ENCODE results near the gene TMEM101. TPM values are rescaled to one million over a fixed set of nuclear protein-coding genes. Genes with fewer than 3 reads are reported as not detected.

The TMEM101 gene
- total and polyA plus RNA-seq, 2 of the 8 experiments (the other 6 are each of a cell fraction or from before 2014, with no cell fraction given) = 16.1 to 44.7 TPM

DNA sequence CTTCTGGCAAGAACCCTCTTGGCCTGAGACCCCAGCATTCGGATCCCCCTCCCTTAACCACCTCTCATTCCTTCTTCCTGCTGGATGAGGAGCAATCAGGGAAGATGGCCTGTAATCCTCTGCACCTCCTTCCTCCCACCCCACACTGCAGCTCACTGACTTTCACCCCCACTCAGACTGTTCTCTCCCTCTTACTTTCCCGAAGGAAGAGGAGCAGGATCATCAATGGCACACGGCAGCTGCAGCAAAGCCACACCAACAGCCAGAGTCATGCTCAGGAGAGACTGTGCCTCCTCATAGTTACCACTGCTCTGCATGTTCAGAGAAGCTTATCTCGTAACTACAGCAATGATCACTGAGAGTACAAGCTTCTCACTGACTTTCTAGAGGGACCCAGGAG lies 10.1 kb upstream of the TMEM101 start:
- no peaks in the 10 kb centered on the region for H3K79me2 ChIP-seq (ENCODE audit: control insufficient read depth in 1 of 2, insufficient read depth in 2 of 2, low read length in 2 of 2)
- no peak overlapping the region for H4K5ac ChIP-seq (ENCODE audit: insufficient read length, low read depth, low read length)
- H3K36me3 ChIP-seq (ENCODE audit: control insufficient read depth in 2 of 4, insufficient read depth in 4 of 4, low read length in 3 of 4) = peaks cover 0 to 14% (median 3%) of the 10 kb centered on the region in 4 experiments; a peak in 7 of 8 replicates
- H3K23ac ChIP-seq (ENCODE audit: insufficient read length) = no peak overlapping the region
- no peak overlapping the region for H4K91ac ChIP-seq (replicated peaks; ENCODE audit: insufficient read length, low read length)
- H2BK15ac ChIP-seq (ENCODE audit: low read length) = no peak overlapping the region
- H3K56ac ChIP-seq (replicated peaks; ENCODE audit: insufficient read length, low read depth, low read length) = no peak overlapping the region
- no peaks in the 10 kb centered on the region for H3K4me1 ChIP-seq (replicated peaks in 1 of 4; ENCODE audit: control insufficient read depth in 3 of 4, insufficient read depth in 4 of 4, low read length in 3 of 4)
- no peak overlapping the region for H2BK12ac ChIP-seq (ENCODE audit: low read depth, low read length)
- POLR2A ChIA-PET (ENCODE audit: partially characterized antibody) = interaction anchor here (0.6 to 6.9 kb wide), 6 partner anchors 9 to 45 kb away, joined by 3 to 55 read pairs (median 14); partner anchors contain the start of gene TMEM101
- H3K4ac ChIP-seq (replicated peaks; ENCODE audit: insufficient read length, low read depth, low read length) = no peak overlapping the region
- H3K9ac ChIP-seq (replicated peaks in 1 of 4; ENCODE audit: extremely low read depth in 1 of 4, low read depth in 3 of 4, low read length in 3 of 4) = no peak overlapping the region
- H3K18ac ChIP-seq (ENCODE audit: extremely low read depth, low read length) = no peak overlapping the region
- no peak for FAIRE-seq
- H3K23me2 ChIP-seq (ENCODE audit: low read depth, low read length) = no peaks in the 10 kb centered on the region
- no peak overlapping the region for H3K4me2 ChIP-seq (ENCODE audit: insufficient read depth in 1 of 2, low read depth in 2 of 2, low read length in 2 of 2)
- no peak overlapping the region for H3K4me3 ChIP-seq (ENCODE audit: extremely low read depth in 1 of 4, insufficient read depth in 2 of 4, low read depth in 3 of 4, low read length in 4 of 4)
- no peaks in the 10 kb centered on the region for H3K27me3 ChIP-seq (replicated peaks in 1 of 4; ENCODE audit: control insufficient read depth in 3 of 4, extremely low read depth in 1 of 4, insufficient read depth in 3 of 4, low read length in 3 of 4)
- CTCF ChIA-PET (ENCODE audit: partially characterized antibody) = interaction anchor here (0.9 to 13.3 kb wide), 5 partner anchors 16 to 97 kb away, joined by 3 to 108 read pairs (median 5); no protein-coding TSS in a partner anchor
- H2AK5ac ChIP-seq (ENCODE audit: low read depth, low read length) = no peak overlapping the region
- no peak overlapping the region for H3K27ac ChIP-seq (ENCODE audit: low read depth, low read length)
- H3K9me3 ChIP-seq (ENCODE audit: insufficient read depth in 2 of 2, low read depth in 1 of 2, low read length in 1 of 2) = no peaks in the 10 kb centered on the region
- H3K79me1 ChIP-seq (ENCODE audit: low read depth, low read length) = no peaks in the 10 kb centered on the region; the same call in 1 of the 2 replicates
- DNase-seq (ENCODE audit: low read depth in 1 of 2, low spot score in 2 of 2) = no peak
- whole genome bisulfite sequencing, 2 experiments (ENCODE audit: extremely low coverage in 1 of 2, insufficient coverage in 1 of 2, insufficient read length in 1 of 2, insufficient replicate concordance in 2 of 2, low coverage in 1 of 2, low lambda C conversion rate in 2 of 2, missing lambda C conversion rate in 1 of 2) = 97% methylated on average over 4 of the region's 4 CpGs; no CpG with 5 or more reads in 1 of the 2 experiments
- H2AFZ ChIP-seq (ENCODE audit: low read length) = no peak overlapping the region
- no peak overlapping the region for H2BK20ac ChIP-seq (ENCODE audit: low read length)
- no peak overlapping the region for H4K8ac ChIP-seq (ENCODE audit: extremely low read depth, insufficient read depth, low read length)
- no peak overlapping the region for H2BK120ac ChIP-seq (replicated peaks; ENCODE audit: low read depth, low read length)
- no peak overlapping the region for H2BK5ac ChIP-seq (ENCODE audit: low read depth, low read length)
- no peak overlapping the region for H3K14ac ChIP-seq (ENCODE audit: insufficient read length)
- peaks cover 0 to 8% of the 10 kb centered on the region in 2 experiments for H4K20me1 ChIP-seq (replicated peaks in 1 of 2; ENCODE audit: control insufficient read depth in 1 of 2, insufficient read depth in 2 of 2, low read length in 2 of 2)
- no peak for TF ChIP-seq POU5F1 (IDR thresholded peaks at IDR 0.05; ENCODE audit: low read depth, low read length)

Data from H1 (cell line).